ENCODE data around the gene SPANXC. TPM values are rescaled to one million over a fixed set of nuclear protein-coding genes. Genes with fewer than 3 reads are reported as not detected.

Gene SPANXC
- total and polyA plus RNA-seq, 12 donors = not detected

DNA sequence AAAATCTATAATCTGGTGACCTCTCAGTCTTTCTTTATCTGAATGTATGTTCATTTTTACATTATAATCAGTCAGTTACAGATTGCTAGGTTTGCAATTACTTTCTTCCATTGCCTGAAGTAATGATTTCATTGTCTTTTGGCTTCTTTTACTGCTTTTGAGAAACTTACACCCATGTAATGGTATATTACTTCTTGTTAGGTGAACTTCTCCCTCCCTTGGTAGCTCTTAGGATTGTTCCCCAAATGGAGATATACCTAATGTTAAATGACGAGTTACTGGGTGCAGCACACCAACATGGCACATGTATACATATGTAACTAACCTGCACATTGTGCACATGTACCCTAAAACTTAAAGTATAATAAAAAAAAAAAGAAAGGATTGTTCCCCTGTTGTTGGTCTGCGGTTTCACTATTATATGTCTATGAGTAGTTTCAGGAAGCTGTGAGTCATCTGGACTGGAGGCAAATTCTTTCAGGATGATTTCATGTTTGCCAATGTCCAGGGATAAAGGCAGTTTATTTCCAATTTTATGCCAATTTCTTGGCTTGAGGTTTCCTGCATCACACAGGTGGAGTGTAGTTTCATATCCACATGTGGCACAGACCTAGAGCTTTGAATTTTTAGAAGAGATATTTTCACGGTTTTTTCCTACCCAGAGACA is 21.8 kb downstream of the SPANXC start:
- peaks cover 0 to 5% (median 0%) of the 10 kb centered on the region in 11 donors for H3K9me3 ChIP-seq
- no peaks in the 10 kb centered on the region for H3K36me3 ChIP-seq
- TF ChIP-seq CTCF (IDR thresholded peaks at IDR 0.05) = no peak
- H3K27me3 ChIP-seq = no peaks in the 10 kb centered on the region
- 51 to 53% methylated on average over 3 of the region's 3 CpGs for WGBS, 2 donors
- ATAC-seq = no peak
- H3K4me3 ChIP-seq = no peak overlapping the region
- H3K27ac ChIP-seq = no peak overlapping the region
- DNase-seq = no peak
- no peaks in the 10 kb centered on the region for H3K4me1 ChIP-seq
- intact Hi-C loops (cut with DNase I) = no loop called here

DNA sequence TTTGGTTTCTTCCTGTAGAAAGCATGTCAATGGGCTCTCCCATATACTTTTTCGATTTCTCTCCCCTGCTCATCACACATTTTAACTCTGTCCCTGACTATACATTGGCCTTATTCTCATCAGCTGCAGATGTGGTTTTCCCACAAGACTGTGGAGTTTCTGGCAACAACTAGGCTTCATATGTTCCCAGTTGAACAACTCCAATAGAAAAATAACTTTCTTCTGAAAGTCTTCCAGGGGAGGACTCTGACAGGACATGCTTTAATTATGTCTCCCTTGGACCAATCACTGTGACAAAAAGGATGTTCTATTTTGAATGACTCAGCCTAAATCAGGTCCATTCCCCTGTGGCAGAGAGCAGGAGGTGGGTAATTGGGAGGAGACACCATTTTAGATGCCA is 28.1 kb downstream of the SPANXC start:
- Histone ChIP-seq H3K27me3 (no peaks in the 10 kb centered on the region), H3K27ac (no peak overlapping the region), H3K36me3 (no peaks in the 10 kb centered on the region), H3K4me3 (no peak overlapping the region), H3K9me3 (peaks cover 0 to 9% (median 0%) of the 10 kb centered on the region in 11 donors), H3K4me1 (no peaks in the 10 kb centered on the region)
- intact Hi-C loops (cut with DNase I) = no loop called here
- TF ChIP-seq CTCF (IDR thresholded peaks at IDR 0.05) = no peak
- 60 to 82% methylated on average over 1 of the region's 1 CpG for WGBS, 2 donors
- DNase-seq = no peak
- no peak for ATAC-seq

DNA sequence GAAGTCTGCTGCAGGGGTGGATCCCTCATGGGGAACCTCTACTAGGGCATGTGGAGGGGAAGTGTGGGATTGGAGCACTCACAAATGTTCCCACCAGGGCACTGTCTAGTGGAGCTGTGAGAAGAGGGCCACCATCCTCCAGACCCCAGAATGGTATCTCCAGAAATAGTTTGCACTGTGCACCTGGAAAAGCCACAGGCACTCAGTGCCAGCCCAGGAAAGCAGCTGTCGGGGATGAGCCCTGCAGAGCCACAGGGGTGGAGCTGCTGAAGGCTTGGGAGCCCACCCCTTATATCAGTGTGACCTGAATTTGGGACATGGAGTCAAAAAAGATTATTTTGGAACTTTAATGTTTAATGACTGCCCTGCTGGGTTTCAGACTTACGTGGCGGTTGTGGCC is 40.4 kb downstream of the SPANXC start:
- Histone ChIP-seq H3K4me3 (no peak overlapping the region), H3K4me1 (no peaks in the 10 kb centered on the region), H3K9me3 (peaks cover 0 to 6% (median 0%) of the 10 kb centered on the region in 11 donors), H3K27ac (no peak overlapping the region), H3K27me3 (no peaks in the 10 kb centered on the region), H3K36me3 (no peaks in the 10 kb centered on the region)
- ATAC-seq (no peak), DNase-seq (no peak)
- intact Hi-C loops (cut with DNase I) = no loop called here
- no peak for TF ChIP-seq CTCF (IDR thresholded peaks at IDR 0.05)
- WGBS, 2 donors = 89 to 90% methylated on average over 3 of the region's 3 CpGs

Other genes starting within 250 kb of the SPANXC start
- gene SPANXB1, start 239.9 kb downstream of the SPANXC start, total RNA-seq = not detected
- not detected for gene SPANXB1, start 239.9 kb downstream of the SPANXC start, polyA plus RNA-seq
- gene LDOC1, start 65.4 kb downstream of the SPANXC start, total RNA-seq = 1 to 10 TPM; 1.5 to 4.3 (median 2.8) TPM
- gene LDOC1, start 65.4 kb downstream of the SPANXC start, polyA plus RNA-seq = 1 to 10 TPM; 5.1 to 7.3 TPM

Data from heart right ventricle (tissue), 16 donors.